COR-L47 (cell line): ENCODE measurements around the gene PLA2G2D.
A peak's percentile ranks its signal among the peaks of the same experiment; 100 is the strongest.

Source experiments
- DNase-seq: peaks from one replicate; lab custom pipeline; 2025; lab: John Stamatoyannopoulos, UW

PLA2G2D gene, protein sequence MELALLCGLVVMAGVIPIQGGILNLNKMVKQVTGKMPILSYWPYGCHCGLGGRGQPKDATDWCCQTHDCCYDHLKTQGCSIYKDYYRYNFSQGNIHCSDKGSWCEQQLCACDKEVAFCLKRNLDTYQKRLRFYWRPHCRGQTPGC

DNA sequence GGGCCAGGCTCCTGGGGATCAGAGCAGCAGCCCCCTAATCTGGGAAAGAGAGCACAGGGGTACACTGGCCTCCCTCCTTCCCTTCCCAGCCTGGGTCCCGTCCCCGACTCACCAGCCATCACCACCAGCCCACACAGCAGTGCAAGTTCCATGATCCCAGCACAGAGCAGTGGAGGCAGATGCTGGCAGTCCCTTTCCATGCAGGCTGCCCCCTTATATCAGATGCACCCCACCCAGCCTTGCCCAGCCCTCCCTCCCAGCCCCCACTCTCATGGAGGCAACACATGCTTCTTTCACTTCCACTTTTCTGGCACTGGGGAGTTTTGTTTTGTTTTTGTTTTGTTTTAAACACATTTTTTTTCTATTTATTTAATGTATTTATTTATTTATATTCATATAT, at the start of gene PLA2G2D:
TSS of gene PLA2G2D (minus strand) at position 190 of the 400 bp plus-strand sequence. CDS start at position 152, 38 bp downstream.
- no peak for DNase-seq

DNA sequence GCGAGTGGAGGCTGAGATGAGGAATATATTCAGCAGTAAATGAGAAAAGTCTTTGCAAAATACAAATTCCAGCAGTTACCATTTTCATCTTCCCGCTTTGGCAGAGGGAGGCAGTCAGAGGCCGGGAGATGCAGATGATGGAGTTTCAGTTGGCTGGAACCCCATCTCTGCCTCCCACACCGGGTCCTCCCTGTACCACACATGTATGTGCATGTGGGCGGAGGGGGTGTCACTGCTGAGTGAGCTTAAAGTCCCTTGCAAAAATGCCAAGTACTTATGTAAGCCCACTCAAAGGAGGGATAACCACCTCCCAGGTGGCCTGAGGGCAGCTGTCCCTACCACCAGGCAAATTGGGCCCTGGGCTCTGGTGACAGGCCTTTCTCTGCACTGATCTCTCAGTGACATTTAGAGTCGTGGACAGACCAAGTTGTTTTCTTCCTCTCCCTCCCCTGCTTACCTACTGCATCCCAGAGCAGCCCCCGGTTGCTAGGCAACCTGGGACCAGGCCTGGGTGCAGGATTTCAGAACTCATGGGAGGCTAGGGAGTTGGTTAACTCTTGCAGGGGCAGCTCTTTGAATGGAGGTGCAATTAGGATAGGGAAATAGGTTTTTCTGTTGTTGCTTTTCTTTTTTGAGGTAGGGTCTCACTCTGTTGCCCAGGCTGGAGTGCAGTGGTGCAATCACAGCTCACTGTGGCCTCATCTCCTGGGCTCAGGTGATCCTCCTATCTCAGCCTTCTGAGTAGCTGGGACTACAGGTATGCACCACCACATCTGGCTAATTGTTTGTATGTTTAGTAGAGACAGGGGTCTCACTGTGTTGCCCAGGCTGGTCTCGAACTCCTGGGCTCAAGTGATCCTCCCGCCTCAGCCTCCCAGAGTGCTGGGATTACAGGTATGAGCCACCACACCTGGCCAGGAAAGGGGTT, 49.5 kb upstream of the PLA2G2D start:
- no peak for DNase-seq

- no peak for DNase-seq
These were observed 47.8 kb upstream of the PLA2G2D start for GRCh38 chr1:20167126-20167525.

GRCh38 chr1:20166051-20166450, 46.7 kb upstream of the PLA2G2D start:
- no peak for DNase-seq

GRCh38 chr1:20165522-20165951, 46.2 kb upstream of the PLA2G2D start:
- DNase-seq = no peak

DNA sequence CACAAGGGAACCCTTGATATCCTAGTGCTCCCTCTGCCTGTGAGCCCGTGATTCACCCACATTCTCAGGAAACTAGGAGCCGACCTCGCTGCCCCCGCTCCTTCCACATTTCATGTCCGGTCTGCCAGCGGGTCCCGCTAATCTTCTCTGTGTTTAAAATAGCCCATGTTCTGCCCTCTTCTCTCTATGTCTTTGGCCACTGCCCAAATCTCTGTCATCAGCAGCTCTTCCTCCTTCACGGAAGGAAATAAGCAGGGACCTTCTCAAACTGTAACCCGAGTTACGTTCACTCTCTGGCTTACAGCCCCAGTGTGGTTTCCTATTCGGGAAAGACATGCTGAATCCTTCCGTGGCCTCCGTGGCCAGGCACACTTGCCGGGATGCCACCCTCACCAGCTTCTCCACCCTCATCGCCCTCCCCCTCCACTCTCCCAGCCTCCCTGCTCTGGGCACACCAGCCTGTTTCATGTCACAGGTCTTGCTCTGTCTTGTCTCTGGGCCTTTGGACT, 45.4 kb upstream of the PLA2G2D start:
- no peak for DNase-seq

GRCh38 chr1:20160034-20160433, 40.7 kb upstream of the PLA2G2D start:
- DNase-seq = no peak

GRCh38 chr1:20158358-20159070, 39.2 kb upstream of the PLA2G2D start:
- DNase-seq = no peak

GRCh38 chr1:20154301-20154831, 35.0 kb upstream of the PLA2G2D start:
- DNase-seq = no peak

DNA sequence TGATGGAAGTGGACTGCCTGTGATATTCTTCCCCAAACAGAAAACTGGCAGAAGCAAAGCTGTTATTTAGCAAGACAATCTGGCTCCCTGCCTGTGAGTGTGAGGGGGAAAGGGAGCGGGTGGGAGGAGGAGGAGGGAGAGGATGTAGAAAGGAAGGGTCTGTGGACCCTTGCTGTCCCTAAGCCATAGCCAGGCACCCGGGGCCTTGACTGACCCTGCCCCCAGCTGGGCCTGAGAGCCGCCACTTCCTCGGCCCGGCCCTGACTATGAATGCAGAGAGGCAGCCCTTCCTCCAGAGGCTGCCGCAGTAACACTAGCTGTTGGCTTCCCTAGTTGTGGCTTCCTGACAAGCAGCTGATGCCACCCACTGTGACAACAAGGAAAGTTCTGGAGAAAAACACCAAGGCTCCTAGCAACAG, 33.7 kb upstream of the PLA2G2D start:
- DNase-seq = no peak

- DNase-seq = no peak
These were observed 33.2 kb upstream of the PLA2G2D start for GRCh38 chr1:20152599-20152930.

DNA sequence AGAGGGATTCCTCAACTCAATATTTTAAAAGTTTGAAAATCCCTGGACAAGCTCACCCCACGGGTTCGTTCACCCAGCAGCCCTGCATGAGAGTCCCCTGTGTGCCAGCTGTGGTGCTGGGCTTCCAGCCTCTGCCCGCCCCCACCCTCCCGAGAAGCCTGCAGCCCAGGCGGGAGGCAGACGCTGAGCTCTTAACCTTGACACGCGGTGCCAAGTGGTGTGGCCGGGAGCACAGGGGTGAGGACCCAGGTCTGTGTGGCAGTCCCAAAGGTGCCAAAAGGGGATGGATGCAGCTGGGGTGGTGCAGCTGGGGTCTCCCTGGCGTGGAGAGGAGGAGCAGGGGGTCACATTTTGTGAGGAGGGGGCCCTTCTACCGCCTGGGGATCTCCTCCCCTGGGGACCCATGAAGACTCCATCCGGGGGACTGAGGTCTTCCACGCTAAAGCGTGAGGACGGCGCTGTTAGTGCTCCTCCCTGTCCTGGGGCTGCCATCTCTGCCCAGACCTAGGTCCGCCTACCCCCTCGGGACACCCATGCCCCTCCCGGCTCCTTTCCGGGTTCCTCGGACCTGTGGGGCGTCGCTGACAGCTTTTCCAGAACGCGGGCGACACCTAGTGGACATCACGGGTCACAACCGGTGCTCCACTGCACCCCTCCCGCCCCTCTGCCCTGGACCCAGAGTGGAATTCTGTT, 32.7 kb upstream of the PLA2G2D start:
- peak; percentile 77 for DNase-seq

DNA sequence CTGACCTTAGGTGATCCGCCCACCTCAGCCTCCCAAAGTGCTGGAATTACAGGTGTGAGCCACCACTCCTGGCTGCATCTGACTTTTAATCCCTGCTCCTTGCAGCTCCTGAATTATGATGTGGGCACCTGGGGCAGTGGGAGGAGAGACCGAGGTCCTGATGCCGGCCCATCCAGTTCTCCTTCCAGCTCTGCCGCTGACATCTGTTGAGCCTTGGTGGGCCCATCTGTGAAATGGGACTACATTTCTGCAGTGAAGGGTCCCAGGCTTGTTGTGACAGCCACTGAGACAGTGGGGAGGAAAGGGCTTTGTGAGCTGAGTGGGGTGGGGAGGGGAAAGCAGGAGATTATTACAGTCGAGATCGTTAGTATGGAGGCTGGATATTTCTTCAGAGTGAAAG, 31.6 kb upstream of the PLA2G2D start:
- DNase-seq = no peak

- DNase-seq = no peak
These were observed 31.0 kb upstream of the PLA2G2D start for GRCh38 chr1:20150326-20150705.

DNA sequence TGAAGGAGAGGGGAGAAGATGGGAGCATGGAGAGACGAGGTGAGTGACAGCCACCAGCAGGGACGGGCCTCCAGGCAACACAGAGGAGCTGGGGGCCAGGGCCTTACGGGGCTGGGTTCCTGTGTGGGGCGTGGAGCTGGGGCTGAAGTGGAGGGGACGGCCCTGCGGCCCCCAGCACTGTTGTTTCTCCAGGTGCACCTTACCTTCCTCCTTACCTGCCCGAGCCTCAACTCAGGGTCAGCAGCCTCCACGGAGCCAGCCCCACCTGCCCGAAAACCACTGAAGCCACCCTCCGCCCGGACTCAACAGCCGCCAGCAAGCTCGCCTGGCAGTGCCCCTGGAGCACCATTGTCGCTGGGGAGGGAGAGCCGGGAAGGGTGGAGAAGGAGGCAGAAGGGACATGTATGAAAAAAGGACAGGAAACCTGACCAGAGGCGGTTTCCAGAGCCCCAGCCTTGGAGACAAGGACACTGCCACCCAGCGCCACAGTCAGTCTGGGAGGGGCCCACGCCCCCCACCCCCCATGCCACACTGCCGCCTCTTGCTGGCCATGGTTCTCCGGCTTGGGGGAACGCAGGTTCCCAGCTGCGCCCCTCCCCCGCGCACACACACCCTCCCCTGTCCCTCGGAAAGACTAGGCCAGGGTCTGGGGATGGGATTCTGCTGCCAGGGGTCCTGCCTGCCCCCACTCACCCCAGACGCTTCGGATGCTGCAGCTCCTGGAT, 30.4 kb upstream of the PLA2G2D start:
- DNase-seq = no peak

DNA sequence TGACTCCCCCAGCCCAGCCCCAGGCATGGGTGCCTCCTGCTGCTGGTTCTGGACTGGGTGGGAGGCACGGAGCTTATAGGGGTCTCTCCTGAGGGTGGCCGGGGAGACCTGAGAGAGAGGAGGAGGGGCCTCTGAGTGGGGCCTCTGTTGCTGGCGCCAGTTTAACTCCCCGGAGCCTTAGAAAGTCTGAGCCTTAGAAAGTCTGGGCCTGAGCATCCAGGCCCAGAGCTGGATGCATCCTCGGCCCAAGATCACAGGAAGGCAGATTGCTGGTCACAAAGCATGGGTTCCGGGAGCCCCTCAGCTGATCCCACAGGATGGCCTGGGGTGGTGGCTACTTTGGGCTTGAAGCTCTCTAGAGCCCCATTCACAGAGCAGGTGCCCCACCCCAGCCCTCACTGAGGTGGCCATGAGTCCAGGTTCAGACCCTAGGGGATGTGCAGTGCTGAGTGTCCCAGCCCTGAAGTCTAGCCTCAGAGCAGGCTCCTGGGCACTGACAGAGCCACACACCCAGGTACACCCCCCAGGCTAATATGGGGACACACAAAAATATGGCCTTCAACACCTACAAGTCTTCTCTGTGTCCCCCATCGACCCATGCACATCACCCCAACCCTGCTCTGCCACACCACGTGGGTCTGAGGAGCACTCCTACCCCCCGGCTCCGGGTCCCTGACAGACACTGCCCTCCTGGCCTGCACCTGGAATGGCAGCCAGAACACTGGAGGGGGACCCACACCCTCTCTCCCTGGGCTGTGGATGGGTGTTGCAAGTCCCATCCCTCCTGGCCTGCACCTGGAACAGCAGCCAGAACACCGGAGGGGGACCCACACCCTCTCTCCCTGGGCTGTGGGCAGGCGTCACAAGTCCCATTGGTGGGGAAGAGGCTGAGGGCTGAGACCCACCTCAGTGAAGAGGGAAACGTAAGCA, 29.5 kb upstream of the PLA2G2D start:
- DNase-seq = no peak

GRCh38 chr1:20147846-20148570, 28.7 kb upstream of the PLA2G2D start:
- DNase-seq = no peak

DNA sequence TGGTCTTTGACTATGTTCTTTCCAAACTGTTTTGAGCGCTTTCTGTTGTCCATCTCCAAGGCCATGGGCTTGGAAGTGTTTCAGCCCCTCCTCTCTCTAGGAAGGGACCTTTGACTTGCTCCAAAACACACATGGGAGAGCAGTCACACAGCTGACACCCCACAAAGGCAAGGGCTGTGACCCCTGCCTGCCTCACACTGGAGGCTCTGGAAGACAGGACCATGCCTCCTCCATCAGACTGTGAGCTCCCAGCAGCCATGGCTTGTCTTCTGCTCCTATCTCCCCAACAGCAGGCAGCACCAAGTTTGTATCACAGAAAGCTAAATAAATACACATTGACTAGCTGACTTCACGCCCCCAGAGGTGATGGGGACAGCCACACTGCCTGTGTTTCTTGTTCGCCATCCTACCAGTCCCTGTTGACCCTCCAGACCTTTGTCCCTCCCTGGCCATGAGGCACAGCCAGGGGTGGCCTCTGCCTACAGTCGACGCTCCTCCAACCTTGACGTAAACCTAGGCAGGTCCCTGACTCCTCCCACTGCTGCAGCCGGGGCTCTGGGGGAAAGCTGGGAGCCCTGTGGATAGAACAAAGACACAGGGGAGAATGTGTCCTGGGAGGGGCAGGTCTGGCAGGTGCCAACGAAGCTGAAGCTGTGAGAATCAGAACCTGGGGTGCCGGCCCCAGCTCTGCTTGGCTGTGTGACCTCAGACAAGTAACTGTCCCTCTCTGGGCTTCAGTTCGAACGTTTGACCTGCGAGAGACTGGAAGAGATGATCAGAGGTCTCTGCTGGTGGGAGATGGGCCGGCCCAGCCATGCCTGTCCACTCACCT, 24.6 kb upstream of the PLA2G2D start:
- DNase-seq = no peak
